Parathyroid adenoma (tissue), 2 donors: ENCODE measurements around the gene GPR180.

Experiments
- H2AFZ ChIP-seq: fragments of 300-600 bp; sonication (generic); one replicate; pipeline ENCODE4 v1.7.0; 2017; ENCODE audit warnings: antibody characterized with exemption, mild to moderate bottlenecking
- H3K27ac ChIP-seq: fragments of 300-600 bp; sonication (generic); one replicate; pipeline ENCODE4 v1.7.0; 2017
- H3K27me3 ChIP-seq: fragments of 300-600 bp; sonication (generic); one replicate; pipeline ENCODE4 v1.7.0; 2017; ENCODE audit warnings: low read length; ENCODE audit not compliant: control insufficient read depth, insufficient read depth
- H3K36me3 ChIP-seq: fragments of 300-600 bp; sonication (generic); one replicate; pipeline ENCODE4 v1.7.0; 2017; ENCODE audit warnings: low read length; ENCODE audit not compliant: control insufficient read depth, insufficient read depth
- H3K4me1 ChIP-seq: fragments of 300-600 bp; sonication (generic); one replicate; pipeline ENCODE4 v1.7.0; 2017; ENCODE audit warnings: control low read depth
- H3K4me2 ChIP-seq: fragments of 300-600 bp; sonication (generic); one replicate; pipeline ENCODE4 v1.7.0; 2017; ENCODE audit warnings: low read length
- H3K4me3 ChIP-seq: fragments of 300-600 bp; sonication (generic); one replicate; pipeline ENCODE4 v1.7.0; 2017; ENCODE audit warnings: low read depth, low read length
- H3K79me2 ChIP-seq: fragments of 300-600 bp; sonication (generic); one replicate; pipeline ENCODE4 v1.7.0; 2017; ENCODE audit warnings: control low read depth
- H3K9ac ChIP-seq: fragments of 300-600 bp; sonication (generic); one replicate; pipeline ENCODE4 v1.7.0; 2017; ENCODE audit warnings: mild to moderate bottlenecking
- H3K9me3 ChIP-seq: fragments of 300-600 bp; sonication (generic); one replicate; pipeline ENCODE4 v1.7.0; 2017; ENCODE audit warnings: low read length; ENCODE audit not compliant: control insufficient read depth
- TF ChIP-seq, protein P1 (sequence below): fragments of 300-600 bp; sonication (generic); IDR thresholded peaks from one replicate; pipeline ENCODE4 v1.7.0; 2017; ENCODE audit warnings: antibody characterized with exemption, mild to moderate bottlenecking
- donor health status: primary hyperparathyroidism.

GPR180 gene

GRCh38 chr13:94556621-94557020 is 45.0 kb upstream of the GPR180 start:
- H3K27me3 ChIP-seq, result no peaks in the 10 kb centered on the region
- H3K27ac ChIP-seq, result no peak overlapping the region
- H3K9ac ChIP-seq, result no peak overlapping the region
- no peak overlapping the region for H3K4me3 ChIP-seq
- no peak overlapping the region for H3K4me2 ChIP-seq
- H3K9me3 ChIP-seq, result no peaks in the 10 kb centered on the region
- no peaks in the 10 kb centered on the region for H3K4me1 ChIP-seq
- no peak overlapping the region for H2AFZ ChIP-seq
- no peaks in the 10 kb centered on the region for H3K36me3 ChIP-seq
- H3K79me2 ChIP-seq, result no peaks in the 10 kb centered on the region
- TF ChIP-seq, protein P1, sequence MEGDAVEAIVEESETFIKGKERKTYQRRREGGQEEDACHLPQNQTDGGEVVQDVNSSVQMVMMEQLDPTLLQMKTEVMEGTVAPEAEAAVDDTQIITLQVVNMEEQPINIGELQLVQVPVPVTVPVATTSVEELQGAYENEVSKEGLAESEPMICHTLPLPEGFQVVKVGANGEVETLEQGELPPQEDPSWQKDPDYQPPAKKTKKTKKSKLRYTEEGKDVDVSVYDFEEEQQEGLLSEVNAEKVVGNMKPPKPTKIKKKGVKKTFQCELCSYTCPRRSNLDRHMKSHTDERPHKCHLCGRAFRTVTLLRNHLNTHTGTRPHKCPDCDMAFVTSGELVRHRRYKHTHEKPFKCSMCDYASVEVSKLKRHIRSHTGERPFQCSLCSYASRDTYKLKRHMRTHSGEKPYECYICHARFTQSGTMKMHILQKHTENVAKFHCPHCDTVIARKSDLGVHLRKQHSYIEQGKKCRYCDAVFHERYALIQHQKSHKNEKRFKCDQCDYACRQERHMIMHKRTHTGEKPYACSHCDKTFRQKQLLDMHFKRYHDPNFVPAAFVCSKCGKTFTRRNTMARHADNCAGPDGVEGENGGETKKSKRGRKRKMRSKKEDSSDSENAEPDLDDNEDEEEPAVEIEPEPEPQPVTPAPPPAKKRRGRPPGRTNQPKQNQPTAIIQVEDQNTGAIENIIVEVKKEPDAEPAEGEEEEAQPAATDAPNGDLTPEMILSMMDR, result no peak

- no peak overlapping the region for H3K4me3 ChIP-seq
- no peaks in the 10 kb centered on the region for H3K4me1 ChIP-seq
- no peaks in the 10 kb centered on the region for H3K79me2 ChIP-seq
- TF ChIP-seq, protein P1, result no peak
- H3K4me2 ChIP-seq, result no peak overlapping the region
- no peaks in the 10 kb centered on the region for H3K27me3 ChIP-seq
- H3K36me3 ChIP-seq, result no peaks in the 10 kb centered on the region
- no peak overlapping the region for H3K9ac ChIP-seq
- no peaks in the 10 kb centered on the region for H3K9me3 ChIP-seq
- H3K27ac ChIP-seq, result no peak overlapping the region
- no peak overlapping the region for H2AFZ ChIP-seq
These were observed 43.9 kb upstream of the GPR180 start for GRCh38 chr13:94557684-94558235.

DNA sequence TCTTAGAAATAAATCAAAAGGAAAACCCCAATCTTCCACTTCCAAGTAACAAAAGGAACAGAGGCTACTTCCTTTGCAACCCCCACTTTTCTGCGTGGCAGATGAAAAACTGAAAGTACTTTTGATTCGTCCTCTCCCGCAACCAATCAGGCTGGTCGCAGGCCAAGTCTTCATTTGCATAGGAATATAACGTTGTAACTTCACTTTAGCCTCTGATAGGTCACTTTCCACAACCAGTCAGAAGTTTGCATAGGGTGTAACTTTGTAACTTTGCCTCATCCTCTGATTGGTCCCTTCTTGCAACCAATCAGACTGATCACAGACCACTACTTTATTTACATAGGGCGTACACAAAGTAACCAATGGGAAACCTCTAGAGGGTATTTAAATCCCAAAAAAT is 42.9 kb upstream of the GPR180 start:
- no peak overlapping the region for H3K4me3 ChIP-seq
- H3K79me2 ChIP-seq, result no peaks in the 10 kb centered on the region
- no peak overlapping the region for H3K27ac ChIP-seq
- H3K4me1 ChIP-seq, result no peaks in the 10 kb centered on the region
- no peaks in the 10 kb centered on the region for H3K36me3 ChIP-seq
- H3K4me2 ChIP-seq, result no peak overlapping the region
- H3K9me3 ChIP-seq, result no peaks in the 10 kb centered on the region
- H3K27me3 ChIP-seq, result no peaks in the 10 kb centered on the region
- no peak overlapping the region for H2AFZ ChIP-seq
- TF ChIP-seq, protein P1, result no peak
- no peak overlapping the region for H3K9ac ChIP-seq

GRCh38 chr13:94559222-94559795 is 42.3 kb upstream of the GPR180 start:
- no peaks in the 10 kb centered on the region for H3K27me3 ChIP-seq
- H3K79me2 ChIP-seq, result no peaks in the 10 kb centered on the region
- no peaks in the 10 kb centered on the region for H3K36me3 ChIP-seq
- no peaks in the 10 kb centered on the region for H3K4me1 ChIP-seq
- H3K27ac ChIP-seq, result no peak overlapping the region
- no peak overlapping the region for H2AFZ ChIP-seq
- TF ChIP-seq, protein P1, result no peak
- no peaks in the 10 kb centered on the region for H3K9me3 ChIP-seq
- H3K4me3 ChIP-seq, result no peak overlapping the region
- no peak overlapping the region for H3K4me2 ChIP-seq
- no peak overlapping the region for H3K9ac ChIP-seq

- Histone ChIP-seq H2AFZ (no peak overlapping the region), H3K9me3 (no peaks in the 10 kb centered on the region), H3K79me2 (no peaks in the 10 kb centered on the region), H3K4me2 (no peak overlapping the region), H3K4me3 (no peak overlapping the region), H3K27ac (no peak overlapping the region), H3K36me3 (no peaks in the 10 kb centered on the region), H3K4me1 (no peaks in the 10 kb centered on the region), H3K9ac (no peak overlapping the region), H3K27me3 (no peaks in the 10 kb centered on the region)
- TF ChIP-seq, protein P1, result no peak
These were observed 41.5 kb upstream of the GPR180 start for GRCh38 chr13:94560116-94560515.
